GM12878 (cell line): ENCODE measurements around the gene CEND1. TPM values are rescaled to one million over a fixed set of nuclear protein-coding genes. Genes with fewer than 3 reads are reported as not detected.

Source experiments
- ATAC-seq: fragments of 200-7000 bp; cut with Tn5 transposase; 3 replicates; pipeline ENCODE4 v1.9.1; 2020; ENCODE audit warnings: mild to moderate bottlenecking, moderate library complexity
- BruUV-seq: library from RNA; stranded (reverse); fragments of 400-500 nt; replicated peaks from 2 replicates; lab custom pipeline; 2021; lab: Mats Ljungman, UMichigan
- CTCF ChIA-PET: fragments of 300-600 bp; sonication (Branson Sonifier 250); formaldehyde crosslinking; extraction: SDS; loops from one replicate; lab custom pipeline; 2021; ENCODE audit warnings: inconsistent platforms; lab: Yijun Ruan, JAX
- POLR2A ChIA-PET: fragments of 350-600 bp; formaldehyde crosslinking; extraction: SDS; loops from one replicate; lab custom pipeline; 2021; ENCODE audit warnings: inconsistent platforms; lab: Charles Lee
- RAD21 ChIA-PET: fragments of 300-600 bp; sonication (Branson Sonifier 250); formaldehyde crosslinking; loops from one replicate; lab custom pipeline; 2023; ENCODE audit warnings: antibody characterized with exemption; ENCODE audit not compliant: unreplicated experiment; lab: Charles Lee
- SMC1A ChIA-PET: fragments of 300-600 bp; sonication (Branson Sonifier 250); formaldehyde crosslinking; loops from one replicate; lab custom pipeline; 2023; ENCODE audit not compliant: unreplicated experiment, uncharacterized antibody; lab: Charles Lee
- DNase-seq: peaks from one replicate; pipeline ENCODE4 v3.0.0-alpha.2; 2011; ENCODE audit warnings: low read depth, low spot score
- FAIRE-seq: peaks from 3 replicates; lab custom pipeline; 2011; peaks lifted over from hg19 to GRCh38; lab: Jason Lieb, UNC
- H2AFZ ChIP-seq: 2 replicates; pipeline ENCODE4 v1.6.0; 2011; ENCODE audit warnings: low read depth, low read length, control low read depth; ENCODE audit not compliant: control insufficient read depth
- H3K27ac ChIP-seq: 2 replicates; pipeline ENCODE4 v1.5.1; 2011; ENCODE audit warnings: control low read depth; ENCODE audit not compliant: control insufficient read depth, insufficient read depth
- H3K27me3 ChIP-seq, 2 experiments: replicated peaks in 1 of 2; 2 replicates each; pipeline versions ENCODE4 v1.6.0 to v1.6.1; 2011; ENCODE audit warnings: low read length in 1 of 2; ENCODE audit not compliant: control insufficient read depth in 2 of 2, insufficient read depth in 2 of 2
- H3K36me3 ChIP-seq, 2 experiments: 2 replicates each; pipeline ENCODE4 v1.5.1; 2011; ENCODE audit warnings: low read length in 1 of 2; ENCODE audit not compliant: control insufficient read depth in 2 of 2, insufficient read depth in 2 of 2
- H3K4me1 ChIP-seq: 2 replicates; pipeline ENCODE4 v1.6.1; 2011; ENCODE audit warnings: mild to moderate bottlenecking, low read length, moderate library complexity, mixed read lengths; ENCODE audit not compliant: control insufficient read depth, insufficient read depth
- H3K4me2 ChIP-seq: 2 replicates; pipeline ENCODE4 v1.6.0; 2011; ENCODE audit warnings: control low read depth; ENCODE audit not compliant: control insufficient read depth, insufficient read depth
- H3K4me3 ChIP-seq: fragments of 200-600 bp; sonication (generic); 2 replicates; pipeline ENCODE4 v1.5.1; 2016
- H3K79me2 ChIP-seq: 2 replicates; pipeline ENCODE4 v1.6.0; 2011; ENCODE audit warnings: low read length; ENCODE audit not compliant: control insufficient read depth, insufficient read depth
- H3K9ac ChIP-seq: 2 replicates; pipeline ENCODE4 v1.8.0; 2011; ENCODE audit warnings: low read length, control low read depth, mixed read lengths; ENCODE audit not compliant: control insufficient read depth, insufficient read depth
- H3K9me3 ChIP-seq: replicated peaks from 3 replicates; pipeline ENCODE4 v1.5.1; 2011; ENCODE audit warnings: mild to moderate bottlenecking, low read length; ENCODE audit not compliant: control insufficient read depth, insufficient read depth
- H4K20me1 ChIP-seq: 2 replicates; pipeline ENCODE4 v1.6.0; 2011; ENCODE audit not compliant: control insufficient read depth, insufficient read depth
- BACH1 ChIP-seq: fragments of 450-650 bp; IDR thresholded peaks from 2 replicates; pipeline ENCODE4 v1.6.1; 2017; ENCODE audit warnings: mild to moderate bottlenecking, borderline replicate concordance
- CHD1 ChIP-seq: IDR thresholded peaks from 2 replicates; pipeline ENCODE4 v1.6.1; 2012; ENCODE audit warnings: low read depth, low read length, improper control_type of control experiment
- CREB1 ChIP-seq: IDR thresholded peaks from 2 replicates; pipeline ENCODE4 v1.6.1; 2012; ENCODE audit warnings: low read depth, mild to moderate bottlenecking, inconsistent platforms
- HDGF ChIP-seq: fragments of 450-650 bp; IDR thresholded peaks from 2 replicates; pipeline ENCODE4 v1.6.1; 2016; ENCODE audit warnings: antibody characterized with exemption
- IRF5 ChIP-seq: fragments of 450-650 bp; IDR thresholded peaks from 2 replicates; pipeline ENCODE4 v1.6.1; 2017; ENCODE audit warnings: borderline replicate concordance
- KAT2A ChIP-seq: conservative IDR thresholded peaks from 2 replicates; pipeline ENCODE4 v1.6.1; 2011; ENCODE audit warnings: low read depth, low read length; ENCODE audit not compliant: control insufficient read depth
- LARP7 ChIP-seq: fragments of 450-650 bp; IDR thresholded peaks from 2 replicates; pipeline ENCODE4 v1.6.1; 2017; ENCODE audit warnings: mild to moderate bottlenecking
- NFYB ChIP-seq: IDR thresholded peaks from 2 replicates; pipeline ENCODE4 v1.6.1; 2011; ENCODE audit warnings: low read depth, mild to moderate bottlenecking, low read length, improper control_type of control experiment, moderate library complexity; ENCODE audit not compliant: insufficient read depth
- NRF1 ChIP-seq: conservative IDR thresholded peaks from 2 replicates; pipeline ENCODE4 v1.6.1; 2011; ENCODE audit warnings: mild to moderate bottlenecking, low read depth, low read length, improper control_type of control experiment
- REST ChIP-seq: IDR thresholded peaks from 2 replicates; pipeline ENCODE4 v1.6.1; 2012; ENCODE audit warnings: mild to moderate bottlenecking, low read depth, low read length
- SMARCA5 ChIP-seq: fragments of 450-650 bp; IDR thresholded peaks from 2 replicates; pipeline ENCODE4 v1.6.1; 2017; ENCODE audit warnings: mild to moderate bottlenecking
- SP1 ChIP-seq: IDR thresholded peaks from one replicate; pipeline ENCODE4 v1.6.1; 2011; ENCODE audit warnings: low read depth, low read length
- SPI1 ChIP-seq: IDR thresholded peaks from 2 replicates; pipeline ENCODE4 v1.6.1; 2011; ENCODE audit warnings: low read depth, mild to moderate bottlenecking, low read length, moderate library complexity, borderline replicate concordance; ENCODE audit not compliant: insufficient read depth
- TARDBP ChIP-seq: IDR thresholded peaks from 2 replicates; pipeline ENCODE4 v1.6.1; 2016; ENCODE audit warnings: borderline replicate concordance
- TCF12 ChIP-seq: IDR thresholded peaks from 2 replicates; pipeline ENCODE4 v1.6.1; 2011; ENCODE audit warnings: low read depth, mild to moderate bottlenecking, low read length
- ZNF207 ChIP-seq: fragments of 450-650 bp; IDR thresholded peaks from 2 replicates; pipeline ENCODE4 v1.6.1; 2014; ENCODE audit warnings: antibody characterized with exemption, mild to moderate bottlenecking, borderline replicate concordance
- WGBS: methylation state at CpG from one replicate; pipeline ENCODE4 v1.1.6; 2016; ENCODE audit warnings: low lambda C conversion rate; ENCODE audit not compliant: insufficient replicate concordance, insufficient coverage; ENCODE audit errors: missing lambda C conversion rate; 5-methylcytosine and 5-hydroxymethylcytosine counted together
- in situ Hi-C: fragments of 300-500 bp; cut with MboI; formaldehyde crosslinking; loops from 9 replicates; pipeline ENCODE4 v1.14.3; 2018; ENCODE audit warnings: mixed read lengths
- intact Hi-C: fragments of 100-400 bp; cut with micrococcal nuclease; formaldehyde crosslinking; loops from one replicate; pipeline ENCODE4 v1.14.2; 2022; ENCODE audit not compliant: unreplicated experiment
- polyA plus RNA-seq, 11 experiments: library from polyadenylated mRNA; depleted of rRNA in 4 of 11; unstranded in 6 of 11; stranded (reverse) in 5 of 11; fragments of >200 nt; fragmentation: Nextera tagmentation in 4 of 11; fragmentation: Illumina TruSeq in 1 of 11; extraction: Ambion mirVana in 4 of 11; extraction: Trizol in 1 of 11; gene quantifications; 1 replicate in 1 of 11; 2 replicates in 10 of 11; pipeline versions ENCODE4 v1.2.1 to v1.2.3, GENCODE V29; 2011 to 2016; ENCODE audit warnings: inconsistent platforms in 2 of 11, missing spikeins in 2 of 11, low read depth in 1 of 11
- total RNA-seq, 4 experiments: library from RNA; depleted of rRNA in 3 of 4; stranded (reverse); fragments of >200 nt in 3 of 4; fragmentation: Illumina TruSeq in 1 of 4; extraction: Trizol in 1 of 4; gene quantifications; 2 replicates each; pipeline versions ENCODE4 v1.2.1 to v1.2.3, GENCODE V29; 2013 to 2021
- TF ChIP-seq, protein P1 (sequence below): fragments of 450-650 bp; IDR thresholded peaks from 2 replicates; pipeline ENCODE4 v1.6.1; 2018; ENCODE audit warnings: mild to moderate bottlenecking, low read depth, moderate library complexity; ENCODE audit not compliant: partially characterized antibody

Gene CEND1
- total and polyA plus RNA-seq, 10 of the 15 experiments (the other 5 are each of a cell fraction or from before 2014, with no cell fraction given) = 0.31 to 13.6 (median 7.2) TPM; not detected in 1

DNA sequence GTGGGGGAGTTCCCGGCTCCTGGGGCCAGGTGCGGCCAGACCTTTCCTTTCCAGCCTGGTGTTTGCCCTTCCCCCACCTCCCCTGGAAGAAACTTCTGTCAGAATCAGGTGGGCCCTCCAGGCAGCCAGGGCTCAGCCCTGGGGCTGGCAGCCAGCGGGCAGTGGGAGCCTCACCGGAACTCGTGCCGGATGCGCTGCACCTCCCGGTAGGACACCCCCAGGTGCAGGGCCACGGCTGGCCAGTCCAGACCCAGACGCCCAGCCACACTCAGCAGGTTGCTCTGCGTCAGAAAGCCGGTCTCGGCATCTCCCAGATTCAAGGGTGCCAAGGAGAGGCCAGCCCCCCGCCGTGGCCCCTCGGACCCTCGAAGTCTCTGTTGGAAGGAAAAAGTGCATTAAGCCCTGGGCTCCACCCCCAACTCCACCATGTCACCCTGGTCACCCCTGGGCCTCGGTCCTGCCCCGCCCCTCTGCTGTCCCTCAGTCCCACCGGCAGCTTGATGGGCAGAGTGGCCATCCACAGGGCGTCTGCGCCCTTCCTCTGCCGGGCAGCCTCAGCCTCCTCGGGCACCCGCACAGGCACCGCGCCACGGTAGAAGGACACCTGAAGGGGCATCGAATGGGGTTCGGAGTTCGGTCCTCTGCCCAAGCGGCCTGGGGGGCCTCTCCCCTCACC lies 9.9 kb upstream of the CEND1 start:
- BruUV-seq = TSS peak; percentile 18
- H3K9me3 ChIP-seq = no peaks in the 10 kb centered on the region
- H3K4me2 ChIP-seq = no peak overlapping the region
- ChIA-PET RAD21 (no interaction called here), CTCF (no interaction called here), POLR2A (no interaction called here), SMC1A (no interaction called here)
- H3K36me3 ChIP-seq = peaks cover 0 to 10% of the 10 kb centered on the region in 2 experiments; a peak in 2 of 4 replicates
- 95% methylated on average over 32 of the region's 32 CpGs for WGBS
- H3K4me1 ChIP-seq = peaks cover 26% of the 10 kb centered on the region
- no peaks in the 10 kb centered on the region for H4K20me1 ChIP-seq
- in situ Hi-C loops = loop anchor here (25.0 kb wide), 1 partner anchor 1588 kb away; the partner anchor contains the start of gene CD81
- ATAC-seq = no peak
- TF ChIP-seq, protein P1, sequence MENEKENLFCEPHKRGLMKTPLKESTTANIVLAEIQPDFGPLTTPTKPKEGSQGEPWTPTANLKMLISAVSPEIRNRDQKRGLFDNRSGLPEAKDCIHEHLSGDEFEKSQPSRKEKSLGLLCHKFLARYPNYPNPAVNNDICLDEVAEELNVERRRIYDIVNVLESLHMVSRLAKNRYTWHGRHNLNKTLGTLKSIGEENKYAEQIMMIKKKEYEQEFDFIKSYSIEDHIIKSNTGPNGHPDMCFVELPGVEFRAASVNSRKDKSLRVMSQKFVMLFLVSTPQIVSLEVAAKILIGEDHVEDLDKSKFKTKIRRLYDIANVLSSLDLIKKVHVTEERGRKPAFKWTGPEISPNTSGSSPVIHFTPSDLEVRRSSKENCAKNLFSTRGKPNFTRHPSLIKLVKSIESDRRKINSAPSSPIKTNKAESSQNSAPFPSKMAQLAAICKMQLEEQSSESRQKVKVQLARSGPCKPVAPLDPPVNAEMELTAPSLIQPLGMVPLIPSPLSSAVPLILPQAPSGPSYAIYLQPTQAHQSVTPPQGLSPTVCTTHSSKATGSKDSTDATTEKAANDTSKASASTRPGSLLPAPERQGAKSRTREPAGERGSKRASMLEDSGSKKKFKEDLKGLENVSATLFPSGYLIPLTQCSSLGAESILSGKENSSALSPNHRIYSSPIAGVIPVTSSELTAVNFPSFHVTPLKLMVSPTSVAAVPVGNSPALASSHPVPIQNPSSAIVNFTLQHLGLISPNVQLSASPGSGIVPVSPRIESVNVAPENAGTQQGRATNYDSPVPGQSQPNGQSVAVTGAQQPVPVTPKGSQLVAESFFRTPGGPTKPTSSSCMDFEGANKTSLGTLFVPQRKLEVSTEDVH = no peak
- TF ChIP-seq CREB1 = no peak
- TF ChIP-seq SP1 = no peak
- no peak for TF ChIP-seq ZNF207
- no peak for TF ChIP-seq IRF5
- no peak for TF ChIP-seq SPI1
- no peak for TF ChIP-seq TCF12
- no peak for TF ChIP-seq NRF1
- TF ChIP-seq CHD1 = no peak
- no peak for TF ChIP-seq NFYB
- no peak for TF ChIP-seq BACH1
- TF ChIP-seq TARDBP = no peak
- no peak for TF ChIP-seq LARP7
- no peak for TF ChIP-seq SMARCA5
- no peak for TF ChIP-seq REST
- no peak for TF ChIP-seq KAT2A
- TF ChIP-seq HDGF = no peak
- no peak overlapping the region for H2AFZ ChIP-seq
- no peaks in the 10 kb centered on the region for H3K27me3 ChIP-seq
- H3K9ac ChIP-seq = no peak overlapping the region
- no peak for DNase-seq
- H3K27ac ChIP-seq = no peak overlapping the region
- FAIRE-seq = no peak
- H3K4me3 ChIP-seq = no peak overlapping the region
- H3K79me2 ChIP-seq = peaks cover 38% of the 10 kb centered on the region
- intact Hi-C loops = loop anchor here (5.0 kb wide), 1 partner anchor 52 kb away; the partner anchor contains the start of gene TALDO1
